ENCODE data around the gene AP2B1. TPM values are rescaled to one million over a fixed set of nuclear protein-coding genes. Genes with fewer than 3 reads are reported as not detected.

The AP2B1 gene
- total and polyA plus RNA-seq, 12 donors: 23.4 to 167 (median 78.2) TPM

GRCh38 chr17:35596072-35596471, 8.9 kb downstream of the AP2B1 start:
- no peaks in the 10 kb centered on the region for H3K9me3 ChIP-seq (replicated peaks in 1 of 3)
- H3K27me3 ChIP-seq: no peaks in the 10 kb centered on the region
- no peak overlapping the region for H3K27ac ChIP-seq
- no peak overlapping the region for H3K4me3 ChIP-seq
- H3K36me3 ChIP-seq (replicated peaks in 1 of 2): peaks cover 0 to 39% of the 10 kb centered on the region in 2 donors
- no peak for TF ChIP-seq CTCF (IDR thresholded peaks at IDR 0.05)
- TF ChIP-seq POLR2A (IDR thresholded peaks at IDR 0.05): no peak
- DNase-seq: no peak
- H3K4me1 ChIP-seq (replicated peaks in 1 of 2): no peaks in the 10 kb centered on the region
- intact Hi-C loops (cut with DNase I): no loop called here
- 66 to 80% (median 71%) methylated on average over 4 of the region's 4 CpGs for WGBS, 4 donors

- H3K36me3 ChIP-seq (replicated peaks in 1 of 2): peaks cover 0 to 45% of the 10 kb centered on the region in 2 donors
- WGBS, 4 donors: 85 to 93% (median 88%) methylated on average over 35 to 54 of the region's 54 CpGs
- intact Hi-C loops (cut with DNase I): no loop called here
Measured at GRCh38 chr17:35596530-35597233, 9.6 kb downstream of the AP2B1 start.

GRCh38 chr17:35597604-35598003, 10.5 kb downstream of the AP2B1 start:
- intact Hi-C loops (cut with DNase I): no loop called here

More at GRCh38 chr17:35596530-35597233, 9.6 kb downstream of the AP2B1 start:
- no peak for TF ChIP-seq CTCF (IDR thresholded peaks at IDR 0.05)
- TF ChIP-seq POLR2A (IDR thresholded peaks at IDR 0.05): no peak
- no peak overlapping the region for H3K4me3 ChIP-seq
- no peaks in the 10 kb centered on the region for H3K9me3 ChIP-seq (replicated peaks in 1 of 3)
- no peaks in the 10 kb centered on the region for H3K4me1 ChIP-seq (replicated peaks in 1 of 2)
- no peaks in the 10 kb centered on the region for H3K27me3 ChIP-seq
- H3K27ac ChIP-seq: no peak overlapping the region
- DNase-seq: no peak

GRCh38 chr17:35603674-35604073, 16.6 kb downstream of the AP2B1 start:
- no peak for TF ChIP-seq POLR2A (IDR thresholded peaks at IDR 0.05)
- no peak for TF ChIP-seq CTCF (IDR thresholded peaks at IDR 0.05)
- H3K27ac ChIP-seq: no peak overlapping the region
- no peaks in the 10 kb centered on the region for H3K27me3 ChIP-seq
- H3K9me3 ChIP-seq (replicated peaks in 1 of 3): no peaks in the 10 kb centered on the region
- H3K4me1 ChIP-seq (replicated peaks in 1 of 2): no peaks in the 10 kb centered on the region
- intact Hi-C loops (cut with DNase I): no loop called here
- WGBS, 4 donors: 75 to 88% (median 78%) methylated on average over 7 of the region's 7 CpGs
- no peak for DNase-seq
- H3K4me3 ChIP-seq: no peak overlapping the region
- H3K36me3 ChIP-seq (replicated peaks in 1 of 2): peaks cover 0 to 68% of the 10 kb centered on the region in 2 donors

More at GRCh38 chr17:35597604-35598003, 10.5 kb downstream of the AP2B1 start:
- no peak overlapping the region for H3K27ac ChIP-seq
- H3K9me3 ChIP-seq (replicated peaks in 1 of 3): no peaks in the 10 kb centered on the region
- peaks cover 0 to 52% of the 10 kb centered on the region in 2 donors for H3K36me3 ChIP-seq (replicated peaks in 1 of 2)
- no peak overlapping the region for H3K4me3 ChIP-seq
- WGBS, 4 donors: 72 to 78% (median 75%) methylated on average over 5 of the region's 5 CpGs
- H3K4me1 ChIP-seq (replicated peaks in 1 of 2): no peaks in the 10 kb centered on the region
- no peaks in the 10 kb centered on the region for H3K27me3 ChIP-seq
- TF ChIP-seq POLR2A (IDR thresholded peaks at IDR 0.05) (no peak), CTCF (IDR thresholded peaks at IDR 0.05) (no peak)
- DNase-seq: no peak

All from adrenal gland (tissue), 12 donors.